ENCODE data around the gene CNIH4. TPM values are rescaled to one million over a fixed set of nuclear protein-coding genes. Genes with fewer than 3 reads are reported as not detected.
A peak's percentile ranks its signal among the peaks of the same experiment; 100 is the strongest.
"Not testable (repeated sequence)": the region's sequence is repeated elsewhere in the genome, so short reads cannot be mapped to it uniquely, and the experiment has no call there.

Gene CNIH4
- 73.3 and 98.9 TPM in 2 replicates for total RNA-seq (2014; rRNA removed; shearing (Covaris generic))

GRCh38 chr1:224356685-224357625 lies at the start of gene CNIH4:
Gene CNIH4, plus strand, starts transcription at chr1:224356879. Its CDS starts 46 bp downstream, at chr1:224356925.
- peak; percentile 96 for DNase-seq (ENCODE audit: low read depth)

GRCh38 chr1:224308064-224308463 lies 48.6 kb upstream of the CNIH4 start:
- DNase-seq (ENCODE audit: low read depth) = no peak

- DNase-seq (ENCODE audit: low read depth) = not testable (repeated sequence)
Observed at GRCh38 chr1:224311503-224311902, 45.2 kb upstream of the CNIH4 start.

GRCh38 chr1:224312025-224312424 lies 44.7 kb upstream of the CNIH4 start:
- DNase-seq (ENCODE audit: low read depth) = no peak

GRCh38 chr1:224317383-224318045 lies 39.2 kb upstream of the CNIH4 start:
- DNase-seq (ENCODE audit: low read depth) = no peak

GRCh38 chr1:224321706-224322105 lies 35.0 kb upstream of the CNIH4 start:
- DNase-seq (ENCODE audit: low read depth) = no peak

- no peak for DNase-seq (ENCODE audit: low read depth)
Observed at GRCh38 chr1:224325959-224326358, 30.7 kb upstream of the CNIH4 start.

GRCh38 chr1:224328644-224329043 lies 28.0 kb upstream of the CNIH4 start:
- no peak for DNase-seq (ENCODE audit: low read depth)

- no peak for DNase-seq (ENCODE audit: low read depth)
Observed at GRCh38 chr1:224329484-224329841, 27.2 kb upstream of the CNIH4 start.

- peak; percentile 92 for DNase-seq (ENCODE audit: low read depth)
Observed at GRCh38 chr1:224329842-224330753, 26.6 kb upstream of the CNIH4 start, which contains the start of gene NVL. Gene NVL, minus strand, starts transcription at chr1:224330172. Its CDS starts 45 bp downstream, at chr1:224330127.

- DNase-seq (ENCODE audit: low read depth) = no peak
Observed at GRCh38 chr1:224331326-224331725, 25.4 kb upstream of the CNIH4 start.

- DNase-seq (ENCODE audit: low read depth) = no peak
Observed at GRCh38 chr1:224331824-224332223, 24.9 kb upstream of the CNIH4 start.

- peak; percentile 50 for DNase-seq (ENCODE audit: low read depth)
Observed at GRCh38 chr1:224333309-224333926, 23.3 kb upstream of the CNIH4 start.

GRCh38 chr1:224333939-224334786 lies 22.5 kb upstream of the CNIH4 start:
- no peak for DNase-seq (ENCODE audit: low read depth)

- no peak for DNase-seq (ENCODE audit: low read depth)
Observed at GRCh38 chr1:224338150-224338838, 18.4 kb upstream of the CNIH4 start.

GRCh38 chr1:224339442-224340033 lies 17.1 kb upstream of the CNIH4 start:
- DNase-seq (ENCODE audit: low read depth) = no peak

- DNase-seq (ENCODE audit: low read depth) = peak; percentile 9
Observed at GRCh38 chr1:224340453-224341384, 16.0 kb upstream of the CNIH4 start.

- no peak for DNase-seq (ENCODE audit: low read depth)
Observed at GRCh38 chr1:224343679-224344078, 13.0 kb upstream of the CNIH4 start.
